Ishikawa (cell line): ENCODE results near the gene ATP2A3.

Experiments
- CEBPB ChIP-seq: IDR thresholded peaks from 2 replicates; pipeline ENCODE4 v1.6.1; 2012
- CREB1 ChIP-seq: IDR thresholded peaks from 2 replicates; pipeline ENCODE4 v1.6.1; 2012; ENCODE audit warnings: low read depth
- EGR1 ChIP-seq: IDR thresholded peaks from 2 replicates; pipeline ENCODE4 v1.6.1; 2012
- EP300 ChIP-seq: IDR thresholded peaks from 2 replicates; pipeline ENCODE4 v1.6.1; 2012; ENCODE audit warnings: borderline replicate concordance
- FOXM1 ChIP-seq: IDR thresholded peaks from 2 replicates; pipeline ENCODE4 v1.6.1; 2012; ENCODE audit warnings: low read depth, borderline replicate concordance
- MAX ChIP-seq: IDR thresholded peaks from 2 replicates; pipeline ENCODE4 v1.6.1; 2012
- NFIC ChIP-seq: IDR thresholded peaks from 2 replicates; pipeline ENCODE4 v1.6.1; 2012
- RAD21 ChIP-seq: IDR thresholded peaks from 2 replicates; pipeline ENCODE4 v1.6.1; 2012; ENCODE audit warnings: low read depth
- REST ChIP-seq: IDR thresholded peaks from 2 replicates; pipeline ENCODE4 v1.6.1; 2012; ENCODE audit warnings: low read depth, mild to moderate bottlenecking
- TAF1 ChIP-seq: IDR thresholded peaks from 2 replicates; pipeline ENCODE4 v1.6.1; 2012; ENCODE audit warnings: low read depth, mild to moderate bottlenecking
- TCF12 ChIP-seq: IDR thresholded peaks from 2 replicates; pipeline ENCODE4 v1.6.1; 2012; ENCODE audit warnings: low read depth
- TEAD4 ChIP-seq: IDR thresholded peaks from 2 replicates; pipeline ENCODE4 v1.6.1; 2012
- USF1 ChIP-seq: IDR thresholded peaks from 2 replicates; pipeline ENCODE4 v1.6.1; 2012
- YY1 ChIP-seq: IDR thresholded peaks from 2 replicates; pipeline ENCODE4 v1.6.1; 2012; ENCODE audit warnings: low read depth
- ZBTB7A ChIP-seq: IDR thresholded peaks from 2 replicates; pipeline ENCODE4 v1.6.1; 2012; ENCODE audit warnings: low read depth

The ATP2A3 gene

GRCh38 chr17:3896968-3897235 lies 67.3 kb downstream of the ATP2A3 start:
- no peak for TF ChIP-seq CREB1
- TF ChIP-seq FOXM1, result no peak
- TF ChIP-seq EP300, result no peak
- no peak for TF ChIP-seq NFIC
- TF ChIP-seq EGR1, result no peak
- no peak for TF ChIP-seq USF1
- no peak for TF ChIP-seq TCF12
- TF ChIP-seq RAD21, result no peak
- no peak for TF ChIP-seq ZBTB7A
- TF ChIP-seq YY1, result no peak
- TF ChIP-seq REST, result no peak
- no peak for TF ChIP-seq TAF1
- TF ChIP-seq TEAD4, result no peak
- TF ChIP-seq MAX, result no peak
- TF ChIP-seq CEBPB, result no peak

DNA sequence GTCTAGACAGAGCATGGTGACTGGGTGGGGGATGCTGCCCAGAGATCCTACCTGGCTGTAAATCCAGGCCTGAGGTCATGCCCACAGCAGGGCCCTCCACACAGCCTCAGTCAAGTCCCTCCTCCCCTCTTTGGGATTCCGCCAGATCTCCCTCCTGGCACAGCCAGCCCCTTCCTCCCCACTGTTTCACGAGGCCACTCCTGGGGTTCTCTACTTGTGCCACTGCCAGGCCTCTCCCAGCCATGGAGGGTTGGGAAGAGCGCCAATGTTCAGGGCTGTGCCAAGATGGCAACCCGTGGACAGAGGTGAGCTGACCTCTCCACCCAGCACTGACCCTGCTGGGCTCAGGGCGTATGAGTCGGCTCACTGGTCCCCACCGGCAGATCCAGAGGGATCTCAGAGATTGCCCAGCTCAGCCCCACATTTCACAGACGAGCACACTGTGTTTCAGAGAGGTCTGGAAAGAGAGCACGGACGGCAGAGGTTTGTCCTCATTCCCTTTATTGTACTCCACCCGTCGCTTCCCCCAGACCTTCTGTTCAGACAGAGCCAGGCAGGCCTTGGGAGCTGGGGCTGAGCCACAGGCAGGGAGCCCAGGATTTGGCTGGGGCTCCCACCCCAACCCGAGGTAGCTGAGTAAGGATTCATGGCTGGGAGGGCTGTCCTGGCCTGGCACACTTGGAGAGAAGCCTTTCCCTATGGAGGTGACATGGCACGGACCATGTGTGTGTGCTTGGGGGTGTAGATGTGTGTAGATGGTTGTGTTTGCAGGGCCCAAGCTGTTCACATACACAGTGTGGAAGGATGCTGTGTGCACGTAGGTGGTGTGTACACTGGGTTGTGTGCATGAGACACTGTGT lies 67.9 kb downstream of the ATP2A3 start:
- TF ChIP-seq CREB1 (no peak), EGR1 (no peak), TAF1 (no peak), FOXM1 (no peak), ZBTB7A (no peak), YY1 (peak; percentile 47; the same call in 1 of the 2 replicates), TCF12 (peak; percentile 71; the same call in 1 of the 2 replicates), REST (no peak), NFIC (peak; percentile 93), TEAD4 (no peak; the same call in 1 of the 2 replicates), EP300 (peak; percentile 66), RAD21 (no peak)

DNA sequence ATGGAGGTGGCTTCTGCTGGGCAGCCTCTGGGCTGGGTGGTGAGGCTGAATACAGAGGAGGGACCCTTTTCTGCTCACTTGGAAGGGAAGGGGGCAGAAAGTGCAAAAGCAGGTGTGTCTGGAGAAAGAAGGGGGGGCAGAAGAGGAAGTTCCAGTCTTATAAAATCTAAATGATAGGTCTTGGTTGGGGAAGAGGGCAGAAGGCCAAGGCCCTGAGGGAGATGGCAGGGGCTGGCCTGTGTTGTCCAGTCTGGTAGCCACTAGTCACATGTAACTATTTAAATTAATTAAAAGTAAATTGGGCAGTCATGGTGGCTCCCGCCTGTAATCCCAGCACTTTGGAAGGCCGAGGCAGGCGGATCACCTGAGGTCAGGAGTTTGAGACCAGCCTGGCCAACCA lies 68.9 kb downstream of the ATP2A3 start:
- TF ChIP-seq YY1 (no peak), USF1 (no peak), NFIC (no peak), ZBTB7A (no peak), TCF12 (no peak), EP300 (no peak), FOXM1 (no peak), EGR1 (no peak), CEBPB (no peak), TEAD4 (no peak), RAD21 (no peak), REST (no peak), CREB1 (no peak), TAF1 (no peak), MAX (no peak)

DNA sequence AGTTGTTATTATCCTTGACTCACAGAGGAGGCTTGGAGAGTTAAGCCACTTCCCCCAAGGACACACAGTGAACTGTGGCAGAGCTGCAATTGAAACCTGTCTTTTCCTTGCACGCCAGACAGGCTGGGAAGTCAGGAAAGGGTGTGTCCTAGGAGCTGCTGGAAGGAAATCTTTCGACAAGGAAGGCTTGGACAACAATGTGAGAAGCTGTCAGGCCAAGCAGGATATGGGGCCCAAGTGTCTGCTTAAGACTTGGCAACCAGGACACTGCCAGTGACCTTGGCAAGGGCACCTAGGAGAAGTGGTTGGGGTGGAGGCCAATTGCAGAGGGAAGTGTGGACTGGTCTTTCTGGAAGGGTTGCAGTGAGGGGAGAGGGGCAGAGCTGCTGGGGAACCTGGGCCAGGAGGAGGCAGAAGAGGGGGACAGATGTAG lies 69.3 kb downstream of the ATP2A3 start:
- TF ChIP-seq EP300 (0 out of 2 replicates have a peak, but pooled peaks have one; percentile 26), NFIC (peak; percentile 45; the same call in 1 of the 2 replicates), CREB1 (no peak), YY1 (no peak), TCF12 (no peak), ZBTB7A (no peak), TEAD4 (no peak), TAF1 (no peak), USF1 (no peak), FOXM1 (no peak), REST (no peak), CEBPB (no peak)
